IPS-20b (cell line): ENCODE measurements around the gene ICOS.
"Not testable (repeated sequence)": the region's sequence is repeated elsewhere in the genome, so short reads cannot be mapped to it uniquely, and the experiment has no call there.

Experiments
- H3K27ac ChIP-seq: one replicate; pipeline ENCODE4 v1.5.1; 2013; ENCODE audit warnings: low read length
- H3K27me3 ChIP-seq: 2 replicates; pipeline ENCODE4 v1.6.1; 2013; ENCODE audit warnings: mild to moderate bottlenecking, low read length, inconsistent platforms; ENCODE audit not compliant: insufficient read depth
- H3K36me3 ChIP-seq: 2 replicates; pipeline ENCODE4 v1.6.1; 2013; ENCODE audit warnings: low read depth, mild to moderate bottlenecking, inconsistent platforms, low read length, moderate library complexity; ENCODE audit not compliant: insufficient read depth
- H3K4me1 ChIP-seq: 2 replicates; pipeline ENCODE4 v1.6.1; 2013; ENCODE audit warnings: mild to moderate bottlenecking, control low read depth, inconsistent platforms, low read length, moderate library complexity; ENCODE audit not compliant: insufficient read depth
- H3K4me3 ChIP-seq: 2 replicates; pipeline ENCODE4 v1.5.1; 2013; ENCODE audit warnings: mild to moderate bottlenecking, low read length, inconsistent platforms
- H3K9ac ChIP-seq: 2 replicates; pipeline ENCODE4 v1.6.1; 2013; ENCODE audit warnings: low read depth, mild to moderate bottlenecking, inconsistent platforms, low read length, moderate library complexity
- H3K9me3 ChIP-seq: 2 replicates; pipeline ENCODE4 v1.6.1; 2013; ENCODE audit warnings: mild to moderate bottlenecking, low read depth, low read length, inconsistent platforms; ENCODE audit not compliant: insufficient read depth

Gene ICOS

DNA sequence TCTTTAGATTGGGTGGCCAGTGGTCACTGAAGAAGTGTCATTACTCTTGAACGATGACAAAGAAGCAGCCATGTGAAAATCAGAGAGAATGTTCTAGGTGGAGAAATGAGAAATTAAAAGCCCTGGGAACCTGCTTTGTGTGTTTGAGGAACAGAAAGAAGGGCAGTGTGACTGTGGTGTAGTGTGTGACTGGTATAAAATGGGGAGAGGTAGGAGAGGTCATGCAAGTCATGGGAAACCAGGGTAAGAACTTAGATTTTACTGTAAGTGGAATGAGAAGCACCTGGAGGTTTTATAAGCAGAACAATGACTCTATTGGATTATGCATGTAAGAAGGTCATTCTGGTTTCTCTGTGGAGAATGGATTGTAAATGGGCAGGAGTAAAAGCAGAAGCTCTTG is 12.2 kb downstream of the ICOS start:
- no peak overlapping the region for H3K9ac ChIP-seq
- no peaks in the 10 kb centered on the region for H3K4me1 ChIP-seq
- H3K27ac ChIP-seq, result no peak overlapping the region
- H3K9me3 ChIP-seq, result peaks cover 7% of the 10 kb centered on the region; the same call in 1 of the 2 replicates
- no peak overlapping the region for H3K4me3 ChIP-seq
- H3K27me3 ChIP-seq, result no peaks in the 10 kb centered on the region
- no peaks in the 10 kb centered on the region for H3K36me3 ChIP-seq

DNA sequence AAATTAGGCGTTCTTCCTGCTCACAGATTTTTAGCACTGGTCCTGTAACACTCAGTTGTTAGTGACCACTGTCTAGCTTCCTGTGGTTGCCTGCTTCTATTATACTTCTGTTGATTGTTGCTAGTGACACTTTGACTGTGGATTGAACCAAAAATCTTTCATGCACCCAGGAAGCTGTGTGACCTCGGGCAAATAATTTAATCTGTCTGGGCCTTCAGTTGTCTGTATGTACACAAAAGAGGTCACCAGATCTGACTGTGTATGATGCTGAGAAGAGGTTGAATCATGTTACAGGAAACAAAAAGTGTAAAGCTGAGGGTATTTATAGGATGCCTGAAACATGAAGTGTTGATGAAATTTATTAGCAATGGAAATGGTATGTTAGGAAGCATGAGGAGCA is 12.7 kb downstream of the ICOS start:
- Histone ChIP-seq H3K36me3 (no peaks in the 10 kb centered on the region), H3K4me1 (no peaks in the 10 kb centered on the region), H3K9ac (no peak overlapping the region), H3K27me3 (no peaks in the 10 kb centered on the region), H3K4me3 (no peak overlapping the region), H3K27ac (no peak overlapping the region), H3K9me3 (peaks cover 2% of the 10 kb centered on the region; the same call in 1 of the 2 replicates)

DNA sequence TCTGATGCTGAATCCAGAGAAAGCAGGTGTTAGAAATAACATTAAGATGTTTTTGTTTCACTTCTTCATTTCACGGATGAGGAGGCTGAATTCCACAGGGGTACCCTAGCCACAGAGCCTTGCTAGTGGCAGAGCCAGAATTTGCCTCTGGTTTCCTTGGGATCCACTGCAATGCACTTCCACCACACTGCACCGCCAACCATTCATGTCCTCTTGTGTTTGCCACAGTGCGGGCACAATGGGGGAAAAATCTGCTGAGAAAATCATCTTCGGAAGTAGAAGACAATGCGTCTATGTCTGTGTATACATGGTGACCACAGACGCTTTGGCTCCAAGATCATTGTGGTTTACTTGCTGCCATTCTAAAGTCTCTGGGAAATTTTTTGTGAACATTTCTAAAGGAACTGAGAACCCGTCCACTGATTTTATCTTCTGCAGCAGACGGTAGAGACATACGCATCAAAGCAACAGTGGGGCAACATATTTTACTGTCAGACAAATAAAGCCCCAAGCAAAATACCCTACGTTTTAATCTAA is 14.9 kb downstream of the ICOS start:
- no peaks in the 10 kb centered on the region for H3K4me1 ChIP-seq
- no peak overlapping the region for H3K9ac ChIP-seq
- H3K27me3 ChIP-seq, result no peaks in the 10 kb centered on the region
- H3K9me3 ChIP-seq, result no peaks in the 10 kb centered on the region
- no peak overlapping the region for H3K4me3 ChIP-seq
- no peak overlapping the region for H3K27ac ChIP-seq
- no peaks in the 10 kb centered on the region for H3K36me3 ChIP-seq

DNA sequence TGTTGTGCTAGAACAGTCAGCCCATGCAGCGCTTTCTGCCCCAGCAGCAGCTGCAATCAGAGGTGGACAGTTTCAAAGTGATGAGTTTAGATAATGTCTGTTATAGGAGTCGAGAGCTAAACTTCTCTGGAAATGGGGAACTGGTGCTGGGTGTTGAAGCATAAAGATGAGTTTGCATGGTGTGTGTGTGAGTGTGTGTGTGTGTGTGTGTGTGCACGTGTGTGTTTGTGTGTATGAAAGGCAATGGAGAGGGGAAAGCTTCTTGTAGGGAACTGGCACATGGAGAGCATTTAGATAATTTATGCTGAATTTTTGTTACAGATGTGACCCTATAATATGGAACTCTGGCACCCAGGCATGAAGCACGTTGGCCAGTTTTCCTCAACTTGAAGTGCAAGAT is 22.7 kb downstream of the ICOS start:
- H3K36me3 ChIP-seq, result no peaks in the 10 kb centered on the region
- H3K27ac ChIP-seq, result no peak overlapping the region

DNA sequence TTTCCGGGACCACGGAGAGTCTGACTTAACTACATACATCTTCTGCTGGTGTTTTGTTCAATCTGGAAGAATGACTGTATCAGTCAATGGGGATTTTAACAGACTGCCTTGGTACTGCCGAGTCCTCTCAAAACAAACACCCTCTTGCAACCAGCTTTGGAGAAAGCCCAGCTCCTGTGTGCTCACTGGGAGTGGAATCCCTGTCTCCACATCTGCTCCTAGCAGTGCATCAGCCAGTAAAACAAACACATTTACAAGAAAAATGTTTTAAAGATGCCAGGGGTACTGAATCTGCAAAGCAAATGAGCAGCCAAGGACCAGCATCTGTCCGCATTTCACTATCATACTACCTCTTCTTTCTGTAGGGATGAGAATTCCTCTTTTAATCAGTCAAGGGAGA is 23.1 kb downstream of the ICOS start:
- Histone ChIP-seq H3K9me3 (no peaks in the 10 kb centered on the region), H3K4me1 (no peaks in the 10 kb centered on the region), H3K36me3 (no peaks in the 10 kb centered on the region), H3K9ac (no peak overlapping the region), H3K4me3 (no peak overlapping the region), H3K27me3 (no peaks in the 10 kb centered on the region), H3K27ac (no peak overlapping the region)

More for the DNA sequence above, 22.7 kb downstream of the ICOS start:
- Histone ChIP-seq H3K4me3 (no peak overlapping the region), H3K9ac (no peak overlapping the region), H3K27me3 (no peaks in the 10 kb centered on the region), H3K4me1 (no peaks in the 10 kb centered on the region), H3K9me3 (no peaks in the 10 kb centered on the region)

DNA sequence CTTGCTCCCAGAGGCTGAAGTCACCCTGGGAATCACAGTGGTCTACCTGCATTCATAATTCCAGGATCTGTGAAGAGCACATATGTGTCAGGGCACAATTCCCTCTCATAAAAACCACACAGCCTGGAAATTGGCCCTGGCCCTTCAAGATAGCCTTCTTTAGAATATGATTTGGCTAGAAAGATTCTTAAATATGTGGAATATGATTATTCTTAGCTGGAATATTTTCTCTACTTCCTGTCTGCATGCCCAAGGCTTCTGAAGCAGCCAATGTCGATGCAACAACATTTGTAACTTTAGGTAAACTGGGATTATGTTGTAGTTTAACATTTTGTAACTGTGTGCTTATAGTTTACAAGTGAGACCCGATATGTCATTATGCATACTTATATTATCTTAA is 24.2 kb downstream of the ICOS start:
- Histone ChIP-seq H3K27me3 (no peaks in the 10 kb centered on the region), H3K9ac (no peak overlapping the region), H3K4me1 (no peaks in the 10 kb centered on the region), H3K27ac (no peak overlapping the region), H3K36me3 (no peaks in the 10 kb centered on the region), H3K4me3 (no peak overlapping the region), H3K9me3 (no peaks in the 10 kb centered on the region)

DNA sequence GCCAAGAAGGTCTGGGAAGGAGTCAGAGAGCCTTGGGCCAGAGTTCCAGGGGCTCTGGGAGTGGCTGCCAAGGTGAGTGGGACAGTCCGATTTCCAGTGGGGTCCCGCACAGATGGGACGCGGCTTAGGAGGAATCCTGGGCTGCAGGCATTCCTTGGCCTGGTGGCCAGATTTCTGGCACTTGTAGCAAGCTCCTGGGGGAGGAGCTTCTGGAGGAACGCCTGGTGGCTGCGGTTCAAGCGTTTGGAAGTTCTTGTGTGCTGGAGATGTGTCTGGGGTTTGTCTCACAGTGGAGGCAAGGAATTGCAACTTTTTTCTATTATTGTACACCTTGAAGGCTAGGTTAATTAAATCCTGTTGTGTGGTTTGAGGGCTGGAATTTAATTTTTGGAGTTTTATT is 28.6 kb downstream of the ICOS start:
- not testable (repeated sequence) for H3K4me1 ChIP-seq, H3K9me3 ChIP-seq, H3K36me3 ChIP-seq, H3K27ac ChIP-seq, H3K4me3 ChIP-seq, H3K27me3 ChIP-seq, H3K9ac ChIP-seq

DNA sequence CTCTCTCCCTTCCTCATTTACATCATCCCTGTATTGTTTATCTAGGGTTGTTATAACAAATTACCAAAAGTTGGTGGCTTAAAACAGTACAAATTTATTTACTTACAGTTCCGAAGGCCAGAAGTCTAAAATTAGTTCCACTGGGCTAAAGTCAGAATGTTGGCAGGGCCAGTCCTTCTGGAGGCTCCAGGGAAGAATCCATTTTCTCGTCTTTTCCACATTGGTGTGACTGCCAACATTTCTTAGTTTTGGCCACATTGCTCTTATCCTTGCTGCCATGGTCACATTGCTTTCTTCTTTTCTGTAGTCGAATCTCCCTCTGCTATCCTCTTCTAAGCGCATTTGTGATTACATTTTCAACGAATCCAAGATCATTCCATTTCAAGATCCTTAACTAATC is 34.7 kb downstream of the ICOS start:
- H3K27me3 ChIP-seq, result no peaks in the 10 kb centered on the region
- H3K9me3 ChIP-seq, result no peaks in the 10 kb centered on the region
- no peak overlapping the region for H3K4me3 ChIP-seq
- no peaks in the 10 kb centered on the region for H3K36me3 ChIP-seq
- H3K9ac ChIP-seq, result no peak overlapping the region
- no peak overlapping the region for H3K27ac ChIP-seq
- peaks cover 7% of the 10 kb centered on the region for H3K4me1 ChIP-seq

DNA sequence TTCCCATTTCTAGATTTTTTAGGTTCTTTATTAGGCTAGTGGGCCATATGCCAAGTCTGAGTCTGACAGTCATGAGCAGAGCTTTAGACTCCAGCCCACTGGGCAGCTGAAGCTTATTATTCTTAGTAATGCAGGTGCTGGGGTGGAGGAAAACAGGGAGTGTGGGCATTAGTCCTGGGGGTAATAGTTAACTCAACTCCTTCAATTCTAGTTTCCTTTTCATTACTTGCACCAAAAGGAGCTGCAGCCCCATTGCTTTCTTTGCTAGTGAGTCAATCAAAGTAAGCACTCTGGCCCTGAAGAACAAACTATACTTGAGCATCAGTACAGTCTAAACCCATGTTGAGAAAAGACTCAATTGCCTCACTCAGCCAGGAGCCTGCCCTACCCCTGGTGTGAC is 35.5 kb downstream of the ICOS start:
- H3K27ac ChIP-seq, result no peak overlapping the region
- no peak overlapping the region for H3K4me3 ChIP-seq
- no peaks in the 10 kb centered on the region for H3K27me3 ChIP-seq
- H3K4me1 ChIP-seq, result peaks cover 10% of the 10 kb centered on the region
- no peak overlapping the region for H3K9ac ChIP-seq
- no peaks in the 10 kb centered on the region for H3K36me3 ChIP-seq
- no peaks in the 10 kb centered on the region for H3K9me3 ChIP-seq

DNA sequence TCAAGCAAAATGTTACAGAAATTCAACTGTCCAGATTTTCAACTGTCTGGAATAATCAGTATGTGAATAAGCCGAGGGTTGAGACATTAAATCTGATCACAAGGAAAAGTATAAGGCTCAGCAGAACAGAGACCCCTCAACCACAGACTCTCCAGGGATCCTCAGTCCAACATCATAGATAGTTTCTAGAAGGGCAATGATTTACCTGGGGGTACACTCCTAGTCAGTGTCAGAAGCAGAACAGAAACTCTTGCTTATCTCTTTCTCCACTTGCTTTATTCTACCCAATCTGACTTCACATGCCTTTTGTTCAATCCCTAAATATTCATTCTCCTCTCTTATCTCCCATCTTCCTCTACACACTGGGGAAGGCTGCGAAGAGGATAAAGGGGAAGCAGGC is 36.4 kb downstream of the ICOS start:
- Histone ChIP-seq H3K27me3 (no peaks in the 10 kb centered on the region), H3K9ac (no peak overlapping the region), H3K4me3 (no peak overlapping the region), H3K4me1 (peaks cover 10% of the 10 kb centered on the region), H3K9me3 (no peaks in the 10 kb centered on the region), H3K27ac (no peak overlapping the region), H3K36me3 (no peaks in the 10 kb centered on the region)

DNA sequence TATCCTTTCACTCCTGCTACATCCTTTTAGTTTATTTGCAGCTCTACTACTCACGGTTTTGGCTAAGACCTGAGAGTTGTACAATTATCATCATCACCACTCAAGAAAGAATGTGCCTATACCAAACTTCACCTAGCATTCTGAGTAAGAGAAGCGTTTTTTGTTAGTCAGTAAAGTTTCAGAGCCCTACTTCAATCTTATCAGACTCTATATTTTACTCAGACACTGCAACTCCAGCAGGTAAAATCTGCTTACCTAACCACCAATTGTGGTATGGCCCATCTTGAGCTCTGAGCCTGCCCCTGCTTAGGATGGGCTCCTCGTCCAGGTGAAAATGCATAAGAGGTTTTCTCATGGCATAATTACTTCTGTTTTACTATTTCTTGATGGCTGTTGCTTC is 37.1 kb downstream of the ICOS start:
- H3K9ac ChIP-seq, result no peak overlapping the region

DNA sequence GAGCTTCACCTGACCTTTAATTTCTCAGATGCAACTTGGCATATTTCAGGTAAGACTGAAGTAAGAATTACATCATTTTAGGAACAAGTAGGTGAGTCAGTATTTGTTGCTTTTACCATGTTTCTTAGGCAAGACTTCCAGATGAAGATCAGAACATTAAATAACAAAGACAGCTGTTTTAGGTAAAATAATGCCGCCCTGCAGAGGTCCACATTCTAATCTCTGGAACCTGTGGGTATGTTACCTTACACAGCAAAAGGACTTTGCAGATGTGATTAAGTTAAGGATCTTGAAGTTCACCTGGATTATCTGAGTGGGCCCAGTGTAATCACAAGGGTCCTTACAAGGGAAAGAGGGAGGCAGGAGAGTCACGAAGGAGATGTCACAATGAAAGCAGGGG is 39.3 kb downstream of the ICOS start:
- Histone ChIP-seq H3K4me3 (no peak overlapping the region), H3K27me3 (no peaks in the 10 kb centered on the region)

More for the DNA sequence above, 37.1 kb downstream of the ICOS start:
- H3K27me3 ChIP-seq, result no peaks in the 10 kb centered on the region
- H3K4me3 ChIP-seq, result no peak overlapping the region
- H3K4me1 ChIP-seq, result peaks cover 10% of the 10 kb centered on the region
- no peaks in the 10 kb centered on the region for H3K9me3 ChIP-seq
- no peaks in the 10 kb centered on the region for H3K36me3 ChIP-seq
- no peak overlapping the region for H3K27ac ChIP-seq

DNA sequence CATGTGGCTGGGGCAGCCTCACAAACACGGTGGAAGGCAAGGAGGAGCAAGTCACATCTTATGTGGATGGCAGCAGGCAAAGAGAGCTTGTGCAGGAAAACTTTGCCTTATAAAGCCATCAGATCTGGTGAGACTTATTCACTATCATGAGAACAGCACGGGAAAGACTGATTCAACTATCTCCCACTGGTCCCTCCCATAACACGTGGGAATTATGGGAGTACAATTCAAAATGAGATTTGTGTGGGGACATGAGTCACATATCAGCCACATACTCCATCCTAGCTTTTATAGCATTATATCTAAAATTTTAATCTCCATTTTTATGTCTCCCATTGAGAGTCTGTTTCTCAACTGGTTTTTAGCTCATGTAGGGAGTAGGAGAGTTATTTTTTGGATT is 45.7 kb downstream of the ICOS start:
- no peak overlapping the region for H3K9ac ChIP-seq
- no peaks in the 10 kb centered on the region for H3K36me3 ChIP-seq
- H3K4me1 ChIP-seq, result no peaks in the 10 kb centered on the region
- no peaks in the 10 kb centered on the region for H3K9me3 ChIP-seq
- no peak overlapping the region for H3K4me3 ChIP-seq
- no peaks in the 10 kb centered on the region for H3K27me3 ChIP-seq
- no peak overlapping the region for H3K27ac ChIP-seq

More for the DNA sequence above, 39.3 kb downstream of the ICOS start:
- Histone ChIP-seq H3K9ac (no peak overlapping the region), H3K36me3 (no peaks in the 10 kb centered on the region), H3K9me3 (no peaks in the 10 kb centered on the region), H3K27ac (no peak overlapping the region), H3K4me1 (peaks cover 10% of the 10 kb centered on the region)
